Activated CD4-positive, alpha-beta T cell treated with anti-CD3 and anti-CD28 coated beads, Interleukin-2, amount 10 ng/mL, durations not matched to agents 24 days and 14 days (primary cell): ENCODE data around the gene SHISA4. TPM values are rescaled to one million over a fixed set of nuclear protein-coding genes. Genes with fewer than 3 reads are reported as not detected.

Experiments
- DNase-seq: peaks from one replicate; pipeline ENCODE4 v3.0.0; 2022
- H3K27ac Mint-ChIP-seq: one replicate; pipeline ENCODE4 v1.8.0; 2022; ENCODE audit warnings: mild to moderate bottlenecking, mixed read lengths
- H3K27me3 Mint-ChIP-seq: one replicate; pipeline ENCODE4 v1.8.0; 2022; ENCODE audit warnings: mixed read lengths
- H3K36me3 Mint-ChIP-seq: one replicate; pipeline ENCODE4 v1.8.0; 2022; ENCODE audit warnings: low read depth, mild to moderate bottlenecking, mixed read lengths
- H3K4me1 Mint-ChIP-seq: one replicate; pipeline ENCODE4 v1.8.0; 2021; ENCODE audit warnings: mixed read lengths
- H3K4me3 Mint-ChIP-seq: one replicate; pipeline ENCODE4 v1.8.0; 2022; ENCODE audit warnings: mild to moderate bottlenecking, moderate library complexity, mixed read lengths
- H3K9me3 Mint-ChIP-seq: one replicate; pipeline ENCODE4 v1.8.0; 2021; ENCODE audit warnings: mixed read lengths
- intact Hi-C: fragments of 100-400 bp; cut with micrococcal nuclease; formaldehyde crosslinking; loops from one replicate; pipeline ENCODE4 v1.15.1; 2023
- total RNA-seq: library from RNA; stranded (reverse); gene quantifications from 2 replicates; pipeline ENCODE4 v1.2.3, GENCODE V29; 2022

SHISA4 gene
- total RNA-seq, 1 donor from 2014 or later, result 0.77 TPM

GRCh38 chr1:201886103-201886885, 2.4 kb upstream of the SHISA4 start:
- no peak for DNase-seq
- H3K4me1 Mint-ChIP-seq, result peaks cover 4% of the 10 kb centered on the region
- no peaks in the 10 kb centered on the region for H3K36me3 Mint-ChIP-seq
- H3K27ac Mint-ChIP-seq, result no peak overlapping the region
- no peak overlapping the region for H3K4me3 Mint-ChIP-seq
- peaks cover 30% of the 10 kb centered on the region for H3K27me3 Mint-ChIP-seq
- no peaks in the 10 kb centered on the region for H3K9me3 Mint-ChIP-seq
- intact Hi-C loops, result no loop called here

- no peak for DNase-seq
- peaks cover 34% of the 10 kb centered on the region for H3K27me3 Mint-ChIP-seq
- H3K9me3 Mint-ChIP-seq, result no peaks in the 10 kb centered on the region
- no peak overlapping the region for H3K27ac Mint-ChIP-seq
- no peak overlapping the region for H3K4me3 Mint-ChIP-seq
- peaks cover 4% of the 10 kb centered on the region for H3K4me1 Mint-ChIP-seq
- no peaks in the 10 kb centered on the region for H3K36me3 Mint-ChIP-seq
- intact Hi-C loops, result no loop called here
Observed at GRCh38 chr1:201887116-201887866, 1.4 kb upstream of the SHISA4 start.

GRCh38 chr1:201889090-201889968, 631 bp downstream of the SHISA4 start:
- Mint-ChIP-seq H3K9me3 (no peaks in the 10 kb centered on the region), H3K4me3 (peak overlapping the region; percentile 58), H3K36me3 (no peaks in the 10 kb centered on the region), H3K4me1 (peaks cover 2% of the 10 kb centered on the region), H3K27ac (no peak overlapping the region), H3K27me3 (peaks cover 37% of the 10 kb centered on the region)
- intact Hi-C loops, result no loop called here
- no peak for DNase-seq

- Mint-ChIP-seq H3K36me3 (no peaks in the 10 kb centered on the region), H3K27ac (no peak overlapping the region), H3K9me3 (no peaks in the 10 kb centered on the region), H3K4me1 (peaks cover 5% of the 10 kb centered on the region), H3K27me3 (peaks cover 37% of the 10 kb centered on the region), H3K4me3 (no peak overlapping the region)
- no peak for DNase-seq
- intact Hi-C loops, result no loop called here
Observed at GRCh38 chr1:201890223-201890622, 1.5 kb downstream of the SHISA4 start.

- H3K27ac Mint-ChIP-seq, result no peak overlapping the region
- H3K9me3 Mint-ChIP-seq, result no peaks in the 10 kb centered on the region
- DNase-seq, result no peak
- no peak overlapping the region for H3K4me3 Mint-ChIP-seq
- peaks cover 6% of the 10 kb centered on the region for H3K4me1 Mint-ChIP-seq
- H3K27me3 Mint-ChIP-seq, result peaks cover 37% of the 10 kb centered on the region
- no peaks in the 10 kb centered on the region for H3K36me3 Mint-ChIP-seq
- intact Hi-C loops, result no loop called here
Observed at GRCh38 chr1:201890806-201891450, 2.2 kb downstream of the SHISA4 start.

- peaks cover 11% of the 10 kb centered on the region for H3K4me1 Mint-ChIP-seq
- H3K27me3 Mint-ChIP-seq, result peaks cover 37% of the 10 kb centered on the region
- intact Hi-C loops, result no loop called here
- peak overlapping the region; percentile 13 for H3K27ac Mint-ChIP-seq
- DNase-seq, result no peak
- H3K36me3 Mint-ChIP-seq, result no peaks in the 10 kb centered on the region
- no peaks in the 10 kb centered on the region for H3K9me3 Mint-ChIP-seq
- no peak overlapping the region for H3K4me3 Mint-ChIP-seq
Observed at GRCh38 chr1:201891451-201892045, 2.9 kb downstream of the SHISA4 start.

GRCh38 chr1:201892211-201892610, 3.5 kb downstream of the SHISA4 start:
- Mint-ChIP-seq H3K27ac (no peak overlapping the region), H3K36me3 (no peaks in the 10 kb centered on the region), H3K4me1 (peaks cover 11% of the 10 kb centered on the region), H3K4me3 (no peak overlapping the region), H3K27me3 (peaks cover 32% of the 10 kb centered on the region), H3K9me3 (no peaks in the 10 kb centered on the region)
- DNase-seq, result no peak
- intact Hi-C loops, result no loop called here

GRCh38 chr1:201893431-201893830, 4.7 kb downstream of the SHISA4 start:
- no peak for DNase-seq
- Mint-ChIP-seq H3K4me3 (no peak overlapping the region), H3K27me3 (peaks cover 21% of the 10 kb centered on the region), H3K36me3 (no peaks in the 10 kb centered on the region), H3K9me3 (no peaks in the 10 kb centered on the region), H3K4me1 (peaks cover 9% of the 10 kb centered on the region), H3K27ac (no peak overlapping the region)
- intact Hi-C loops, result no loop called here

- Mint-ChIP-seq H3K27me3 (peaks cover 19% of the 10 kb centered on the region), H3K4me3 (no peak overlapping the region), H3K4me1 (peaks cover 9% of the 10 kb centered on the region), H3K36me3 (no peaks in the 10 kb centered on the region), H3K27ac (no peak overlapping the region), H3K9me3 (no peaks in the 10 kb centered on the region)
- DNase-seq, result no peak
- intact Hi-C loops, result loop anchor here (5.0 kb wide), 3 partner anchors 63 to 243 kb away; partner anchors contain the start of gene TIMM17A
Observed at GRCh38 chr1:201894343-201895119, 5.8 kb downstream of the SHISA4 start.

GRCh38 chr1:201895120-201895665, 6.5 kb downstream of the SHISA4 start:
- H3K27me3 Mint-ChIP-seq, result peaks cover 16% of the 10 kb centered on the region
- H3K9me3 Mint-ChIP-seq, result no peaks in the 10 kb centered on the region
- H3K4me3 Mint-ChIP-seq, result no peak overlapping the region
- H3K4me1 Mint-ChIP-seq, result peaks cover 9% of the 10 kb centered on the region
- intact Hi-C loops, result loop anchor here (5.0 kb wide), 3 partner anchors 62 to 242 kb away; partner anchors contain the start of gene TIMM17A
- no peak for DNase-seq
- H3K36me3 Mint-ChIP-seq, result no peaks in the 10 kb centered on the region
- no peak overlapping the region for H3K27ac Mint-ChIP-seq

- intact Hi-C loops, result loop anchor here (1.0 to 5.0 kb wide), 4 partner anchors 61 to 241 kb away; partner anchors contain the start of gene TIMM17A
- Mint-ChIP-seq H3K4me1 (peaks cover 9% of the 10 kb centered on the region), H3K4me3 (peak overlapping the region; percentile 60), H3K9me3 (no peaks in the 10 kb centered on the region), H3K27ac (peak overlapping the region; percentile 78), H3K36me3 (no peaks in the 10 kb centered on the region), H3K27me3 (peaks cover 11% of the 10 kb centered on the region)
- DNase-seq, result peak; percentile 96
Observed at GRCh38 chr1:201895913-201896807, 7.5 kb downstream of the SHISA4 start.
